ENCODE results near the gene DCST1.

GRCh38 chr1:155063550-155064110, 30.0 kb downstream of the DCST1 start, which contains the start of gene EFNA4:
- no peak for TF ChIP-seq CTCF (IDR thresholded peaks at IDR 0.05; ENCODE audit: insufficient read depth, low read length, poor library complexity, severe bottlenecking)
- no peak for TF ChIP-seq EZH2phosphoT487 (conservative IDR thresholded peaks at IDR 0.05; ENCODE audit: low read length)
